HG02885 (cell line): ENCODE data around the gene ZNF701.

ENCODE experiments used
- ATAC-seq: cut with Tn5 transposase; IDR thresholded peaks from one replicate; pipeline ENCODE4 v1.9.1; 2021; ENCODE audit warnings: mild to moderate bottlenecking; ENCODE audit not compliant: unreplicated experiment, poor library complexity

ZNF701 gene

DNA sequence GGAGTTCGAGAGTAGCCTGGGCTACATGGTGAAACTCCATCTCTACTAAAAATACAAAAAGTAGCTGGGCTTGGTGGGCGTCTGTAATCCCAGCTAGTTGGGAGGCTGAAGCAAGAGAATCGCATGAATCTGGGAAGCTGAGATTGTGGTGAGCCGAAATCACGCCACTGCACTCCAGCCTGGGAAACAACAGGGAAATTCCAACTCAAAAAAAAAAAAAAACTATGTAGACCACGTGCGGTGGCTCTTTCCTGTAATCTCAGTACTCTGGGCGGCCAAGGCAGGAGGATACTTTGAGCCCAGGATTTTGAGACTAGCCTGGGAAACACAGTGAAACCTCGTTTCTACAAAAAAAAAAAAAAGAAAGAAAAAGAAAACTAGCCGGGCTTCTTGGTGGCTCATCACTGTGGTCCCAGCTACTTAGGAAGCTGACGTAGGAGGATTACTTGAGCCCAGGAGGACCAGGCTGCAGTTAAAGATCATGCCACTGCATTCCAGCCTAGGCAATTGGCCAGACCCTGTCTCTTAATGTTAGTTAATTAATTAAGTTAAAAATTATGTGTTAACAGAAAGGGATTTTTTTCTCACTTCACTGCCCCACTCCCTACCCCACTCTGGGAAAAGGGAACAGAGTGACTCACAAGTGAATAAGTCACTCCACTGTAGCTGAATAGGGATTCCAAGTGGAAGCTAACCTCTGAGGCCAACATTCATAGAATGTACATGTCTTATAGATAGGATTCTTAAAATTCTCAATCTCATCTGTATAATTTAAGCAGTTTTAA lies 65.9 kb downstream of the ZNF701 start:
- ATAC-seq, result no peak
